IPS-NIHi11 (cell line): ENCODE measurements around the gene CHID1.

Experiments used
- DNase-seq: peaks from one replicate; pipeline ENCODE4 v3.0.0; 2012; ENCODE audit warnings: mixed read lengths, low spot score

The CHID1 gene

GRCh38 chr11:863910-864827 lies 46.4 kb downstream of the CHID1 start:
- no peak for DNase-seq

DNA sequence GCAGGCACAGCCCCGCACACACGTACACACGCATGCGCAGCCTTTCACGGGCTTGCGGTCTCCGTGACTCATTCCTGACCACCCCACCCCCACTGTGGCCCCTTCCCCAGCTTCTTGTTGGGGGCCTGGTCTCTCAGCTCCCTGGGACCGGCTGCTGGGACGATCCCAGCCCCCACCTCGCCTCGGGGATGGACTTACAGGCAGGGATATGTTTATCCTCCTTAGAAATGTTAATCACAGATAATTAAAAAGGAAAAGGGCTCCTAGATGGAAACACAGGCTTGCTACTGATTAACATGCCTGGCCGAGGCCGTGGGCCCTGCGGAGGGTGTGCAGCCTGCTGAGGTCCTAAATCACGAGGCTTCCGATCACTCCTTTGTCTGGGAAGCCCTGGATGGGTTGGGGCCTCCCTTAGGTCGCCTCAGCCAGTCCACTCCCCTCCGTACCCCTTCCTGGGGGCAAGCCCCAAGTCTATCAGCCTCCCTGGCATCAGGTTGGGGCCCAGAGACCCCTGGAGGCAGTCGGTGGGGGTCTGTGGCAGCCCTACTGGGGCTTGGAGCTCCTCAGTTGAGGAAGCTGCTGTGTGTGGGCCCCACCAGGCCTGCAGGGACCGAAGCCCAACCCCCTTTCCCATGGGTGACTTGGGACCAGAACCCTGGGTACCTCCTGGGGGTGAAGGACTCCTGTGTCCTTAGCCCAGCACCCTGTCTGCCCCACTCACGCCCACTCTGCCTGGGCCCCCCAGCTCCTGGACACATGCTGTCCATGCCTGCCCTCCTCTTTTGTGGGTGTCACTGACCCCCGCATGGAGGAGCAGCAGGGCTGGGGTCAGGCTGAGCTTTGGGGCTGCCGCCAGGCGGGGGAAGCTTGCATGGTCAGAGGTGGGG lies 47.3 kb downstream of the CHID1 start:
- no peak for DNase-seq

- no peak for DNase-seq
Measured at GRCh38 chr11:862696-863022, 48.0 kb downstream of the CHID1 start.

GRCh38 chr11:862081-862661 lies 48.4 kb downstream of the CHID1 start:
- DNase-seq, result peak; percentile 64

DNA sequence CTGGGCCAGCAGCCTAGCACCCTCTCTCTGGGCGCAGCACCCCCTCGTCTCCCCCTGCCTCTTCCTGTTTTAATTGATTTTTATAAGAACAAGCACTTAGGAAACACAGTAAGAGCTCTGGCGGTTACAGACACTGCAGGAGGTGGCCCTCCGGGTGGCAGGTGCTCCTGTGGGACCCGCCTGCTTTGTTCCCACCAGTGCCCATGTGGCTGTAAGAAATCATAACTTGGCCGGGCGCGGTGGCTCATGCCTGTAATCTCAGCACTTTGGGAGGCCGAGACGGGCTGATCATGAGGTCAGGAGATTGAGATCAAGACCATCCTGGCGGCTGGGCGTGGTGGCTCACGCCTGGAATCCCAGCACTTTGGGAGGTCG lies 49.5 kb downstream of the CHID1 start:
- DNase-seq, result no peak

- DNase-seq, result no peak
Measured at GRCh38 chr11:860234-861104, 50.1 kb downstream of the CHID1 start.

GRCh38 chr11:859394-860131 lies 51.0 kb downstream of the CHID1 start:
- DNase-seq, result peak; percentile 76

- no peak for DNase-seq
Measured at GRCh38 chr11:858762-859339, 51.8 kb downstream of the CHID1 start.

DNA sequence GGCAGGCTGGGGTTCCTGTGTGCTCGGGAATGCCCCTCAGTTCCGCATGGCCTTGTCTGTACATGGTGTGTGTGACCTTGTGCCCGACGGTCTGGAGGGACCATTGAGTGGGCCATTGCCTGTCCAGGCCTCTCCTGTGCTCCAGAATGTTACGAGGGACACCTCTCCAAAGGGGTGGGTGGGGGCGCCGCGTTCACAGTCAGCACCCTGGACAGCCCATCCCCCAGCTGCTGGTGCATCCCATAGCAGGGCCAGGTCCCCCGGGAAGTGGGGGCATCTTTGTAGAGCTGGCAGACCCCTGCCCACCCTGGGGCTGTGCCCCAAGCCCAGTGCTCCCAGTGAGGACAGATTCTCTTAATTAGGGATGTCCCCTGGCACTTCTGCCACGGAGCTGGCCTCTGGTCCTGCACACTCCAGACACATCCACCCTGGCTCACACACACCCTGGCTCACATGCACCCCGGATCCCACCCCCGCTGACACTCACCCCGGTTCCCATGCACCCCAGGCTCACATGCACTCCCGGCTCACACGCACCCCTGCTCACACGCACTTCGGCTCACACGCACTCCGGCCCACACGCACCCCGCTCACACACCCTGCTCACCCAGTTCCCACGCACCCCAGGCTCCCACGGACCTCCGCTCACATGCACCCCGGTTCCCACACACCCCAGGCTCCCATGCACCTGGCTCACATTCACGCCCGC lies 52.4 kb downstream of the CHID1 start:
- DNase-seq, result no peak

DNA sequence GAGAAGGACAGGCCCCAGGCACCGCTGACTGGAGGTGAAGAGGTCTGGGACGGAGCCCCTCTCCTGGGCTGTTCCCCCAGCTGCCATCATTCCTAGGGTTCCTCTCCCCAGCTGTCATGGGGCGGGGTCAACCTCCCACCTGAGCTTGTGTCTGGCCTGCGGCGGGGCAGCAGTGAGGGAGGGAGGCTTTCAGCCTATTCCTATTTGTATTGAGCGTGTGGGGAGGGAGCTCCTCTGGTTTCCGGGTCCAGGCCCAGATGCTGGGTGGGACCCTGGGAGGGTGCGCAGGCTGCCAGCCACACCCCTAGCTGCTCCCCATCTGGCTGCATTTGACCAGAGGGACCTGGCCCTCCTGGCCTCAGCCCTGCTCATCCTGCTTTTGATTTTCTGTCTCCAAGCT lies 54.2 kb downstream of the CHID1 start:
- DNase-seq, result no peak

DNA sequence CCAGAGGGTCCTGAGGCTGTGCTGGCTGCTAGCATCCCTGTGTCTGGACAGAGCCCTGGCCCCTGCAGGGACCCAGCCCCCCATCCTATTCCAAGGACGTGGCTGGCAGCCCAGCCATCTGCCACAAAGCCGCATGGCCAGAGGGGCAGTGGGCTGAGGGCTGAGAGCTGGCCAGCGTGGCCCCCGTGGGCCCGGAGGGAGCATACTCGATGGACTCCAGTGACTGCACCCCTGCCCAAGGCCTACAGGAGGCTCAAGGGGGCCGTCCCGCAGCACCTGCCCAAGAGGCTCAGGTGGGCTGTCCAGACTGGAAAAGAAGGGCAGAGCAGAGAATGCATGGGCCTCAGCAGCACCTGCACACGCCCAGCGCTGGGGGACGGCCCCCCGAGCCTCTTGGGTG lies 54.8 kb downstream of the CHID1 start:
- no peak for DNase-seq

- DNase-seq, result no peak
Measured at GRCh38 chr11:855330-855674, 55.3 kb downstream of the CHID1 start.

GRCh38 chr11:854601-855329 lies 55.8 kb downstream of the CHID1 start:
- no peak for DNase-seq

DNA sequence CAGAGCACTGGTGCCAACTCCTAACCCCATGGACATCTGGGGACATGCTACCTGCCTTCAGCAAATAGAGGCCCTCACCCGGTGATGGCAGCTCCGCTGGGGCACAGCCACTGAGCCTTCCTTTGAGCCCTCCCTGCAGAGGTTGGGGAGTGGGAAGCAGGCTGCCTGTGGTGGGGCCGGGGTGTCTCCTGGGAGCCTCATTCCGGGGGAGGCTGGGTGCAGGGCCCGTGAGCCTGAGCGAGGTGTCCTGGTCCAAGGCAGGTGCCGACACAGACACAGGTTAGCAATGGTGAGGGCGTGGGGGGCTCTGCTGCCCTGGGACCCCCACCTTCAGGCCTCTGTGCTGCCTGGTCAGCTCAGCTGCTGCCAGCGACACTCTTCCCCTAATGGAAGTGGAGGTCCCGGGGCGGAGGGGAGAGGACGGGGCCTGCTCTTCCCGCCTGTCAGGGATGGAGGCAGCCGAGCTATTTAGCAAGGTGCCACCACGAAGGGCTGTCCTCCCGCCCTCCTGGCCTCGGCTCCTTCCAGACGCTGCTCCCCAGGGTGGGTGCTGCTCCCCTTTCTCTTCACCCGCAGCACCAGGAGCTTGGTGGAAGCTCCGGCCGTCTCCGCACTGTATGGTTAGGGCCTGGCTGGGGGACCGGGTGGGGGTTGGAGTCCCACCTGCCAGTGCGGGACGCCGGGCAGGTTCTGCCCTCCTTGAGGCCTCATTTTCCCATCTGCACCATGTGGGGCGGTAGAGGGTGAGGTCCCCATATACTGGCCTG lies 56.7 kb downstream of the CHID1 start:
- DNase-seq, result no peak

GRCh38 chr11:852762-853161 lies 57.8 kb downstream of the CHID1 start:
- DNase-seq, result no peak

DNA sequence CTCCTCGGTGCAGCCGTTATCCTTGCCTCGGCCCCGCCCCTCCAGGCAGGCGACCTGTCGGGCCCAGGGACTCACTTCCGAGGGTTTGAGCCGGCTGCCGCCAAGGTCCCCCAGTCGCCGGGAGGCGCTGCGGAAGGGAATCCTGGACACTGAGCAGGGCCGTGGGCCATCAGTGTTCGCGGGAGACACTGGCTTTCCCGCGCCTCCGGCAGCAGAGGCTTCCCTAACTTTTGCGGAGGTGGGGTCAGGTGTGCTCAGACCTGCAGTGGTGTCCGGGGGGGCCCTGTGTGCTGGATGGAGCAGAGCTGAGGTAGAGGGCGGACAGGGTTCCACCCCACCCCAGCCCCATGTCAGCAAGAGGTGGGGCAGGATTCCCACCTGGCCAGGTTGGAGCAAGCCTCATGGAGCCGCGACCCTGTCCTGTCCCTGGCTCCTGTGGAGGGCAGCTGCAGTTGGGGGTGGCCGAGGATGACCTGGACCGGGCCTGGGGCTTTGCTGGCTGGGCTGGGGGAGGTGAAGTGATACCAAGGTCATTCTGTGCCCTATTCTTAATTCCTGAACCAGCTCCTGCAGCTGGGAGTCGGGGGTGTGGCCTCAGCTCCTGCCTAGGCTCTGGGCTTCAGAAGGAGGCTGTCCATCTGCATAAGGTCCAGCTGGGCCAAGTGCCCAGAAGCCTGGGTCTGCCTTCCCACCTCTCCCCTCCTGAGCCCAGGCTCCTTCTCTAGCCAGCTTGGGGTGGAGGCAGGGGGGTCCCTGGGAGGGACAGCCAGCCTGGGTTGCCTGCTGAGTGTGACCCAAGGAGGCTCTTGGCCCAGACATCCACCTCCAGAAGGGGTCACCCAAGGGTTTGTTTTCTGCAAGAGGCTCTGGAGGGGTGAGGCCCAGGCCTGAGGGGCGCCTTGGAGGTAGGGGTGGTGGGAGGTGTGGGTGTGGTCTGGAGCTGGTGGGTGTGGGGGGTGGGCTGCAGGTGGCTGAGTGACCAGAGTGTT lies 59.5 kb downstream of the CHID1 start:
- peak; percentile 74 for DNase-seq

DNA sequence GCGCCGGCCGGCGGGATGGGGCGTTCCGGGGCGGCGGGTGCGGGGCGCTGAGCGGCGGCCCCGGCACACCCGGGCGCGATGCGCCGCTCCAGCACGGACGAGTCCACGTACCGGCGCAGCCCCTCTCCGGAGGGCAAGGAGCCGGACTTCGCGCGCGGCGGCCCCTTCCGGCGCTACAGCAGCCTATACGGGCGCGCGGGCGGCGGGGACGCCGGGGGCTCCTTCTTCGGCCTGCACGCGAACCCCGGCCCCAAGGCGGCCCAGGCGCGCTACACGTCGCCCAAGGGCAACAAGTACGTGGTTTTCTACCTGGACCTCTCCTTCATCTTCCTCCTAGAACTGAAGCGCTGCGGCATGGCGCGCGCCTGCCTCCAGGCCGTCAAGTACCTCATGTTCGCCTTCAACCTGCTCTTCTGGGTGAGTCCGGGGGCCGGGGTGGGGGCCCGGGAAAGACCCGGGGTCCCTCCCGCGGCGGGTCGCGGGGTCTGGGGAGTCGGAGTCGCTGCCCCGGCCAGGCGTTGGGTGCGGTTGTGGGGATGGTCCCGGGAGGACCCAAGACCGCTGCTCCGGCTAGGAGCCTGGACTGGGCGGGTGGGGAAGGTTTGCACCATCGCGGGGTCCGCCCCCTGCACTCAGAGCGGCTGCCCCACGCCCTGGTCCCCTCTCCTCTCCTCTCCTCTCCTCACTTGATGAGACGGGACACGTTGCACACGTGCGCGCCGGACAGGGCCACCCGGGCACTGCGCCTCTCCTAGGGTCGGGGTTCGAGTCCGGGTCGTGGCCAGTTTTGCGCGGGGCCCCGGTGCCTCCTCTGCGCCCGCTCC lies 60.4 kb downstream of the CHID1 start:
- peak; percentile 29 for DNase-seq
